Stimulated activated CD8-positive, alpha-beta memory T cell treated with anti-CD3 and anti-CD28 coated beads, Interleukin-7, amount 100 ng/mL, for 24 hours (primary cell): ENCODE data around the gene SPEM3.

Experiments used
- DNase-seq: peaks from one replicate; pipeline ENCODE4 v3.0.0-alpha.2; 2020; ENCODE audit warnings: low read depth

SPEM3 gene

DNA sequence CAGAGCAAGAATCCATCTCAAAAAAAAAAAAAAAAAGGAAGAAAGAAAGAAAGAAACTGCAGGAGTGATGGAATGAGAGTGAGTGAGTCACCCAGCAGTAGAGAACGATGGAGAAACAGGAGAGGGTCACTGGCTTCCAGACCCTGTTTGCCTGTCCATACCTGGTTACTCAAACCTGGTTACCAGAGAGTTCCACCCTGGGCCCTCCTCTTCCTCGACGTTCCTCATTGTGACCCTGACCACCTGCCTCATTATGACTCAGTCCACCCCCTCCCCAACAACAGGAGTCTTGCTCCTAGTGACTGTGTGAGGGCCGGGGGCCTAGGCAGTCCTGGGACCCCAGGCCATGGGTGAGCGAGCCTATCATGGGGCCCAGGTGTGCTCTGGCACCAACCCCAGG is at the start of gene SPEM3:
Gene SPEM3 (plus strand): TSS at position 301 of the 400 bp plus-strand sequence. CDS start 46 bp downstream, at position 347.
- DNase-seq, result no peak

GRCh38 chr17:7379134-7379533 is 49.5 kb upstream of the SPEM3 start:
- DNase-seq, result no peak

DNA sequence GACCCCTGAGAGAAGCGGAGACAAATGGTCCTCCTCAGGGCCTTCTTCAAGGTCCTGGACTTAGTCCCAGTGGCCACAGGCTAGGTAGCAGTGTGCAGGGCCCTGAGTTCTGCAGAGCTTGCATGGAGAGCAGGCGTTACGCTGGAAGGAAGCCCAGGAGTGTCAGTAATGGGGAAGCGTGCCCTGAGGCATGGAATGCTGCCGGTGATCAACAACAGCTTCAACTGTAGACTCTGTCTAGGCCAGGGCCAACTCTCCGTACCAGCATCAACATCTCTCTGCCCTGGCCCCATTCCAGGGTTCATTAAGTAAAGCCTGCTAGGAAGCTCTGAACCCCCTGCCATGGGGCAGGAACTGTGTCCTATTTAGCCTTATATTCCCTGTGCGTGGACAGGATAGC is 48.3 kb upstream of the SPEM3 start:
- DNase-seq, result no peak

- DNase-seq, result no peak
Observed at GRCh38 chr17:7380855-7381683, 47.6 kb upstream of the SPEM3 start, which contains the start of gene TNK1. TNK1 (plus strand) TSS chr17:7381089; CDS start chr17:7382927, 1,838 bp downstream.

- no peak for DNase-seq
Observed at GRCh38 chr17:7382901-7383300, 45.8 kb upstream of the SPEM3 start.

DNA sequence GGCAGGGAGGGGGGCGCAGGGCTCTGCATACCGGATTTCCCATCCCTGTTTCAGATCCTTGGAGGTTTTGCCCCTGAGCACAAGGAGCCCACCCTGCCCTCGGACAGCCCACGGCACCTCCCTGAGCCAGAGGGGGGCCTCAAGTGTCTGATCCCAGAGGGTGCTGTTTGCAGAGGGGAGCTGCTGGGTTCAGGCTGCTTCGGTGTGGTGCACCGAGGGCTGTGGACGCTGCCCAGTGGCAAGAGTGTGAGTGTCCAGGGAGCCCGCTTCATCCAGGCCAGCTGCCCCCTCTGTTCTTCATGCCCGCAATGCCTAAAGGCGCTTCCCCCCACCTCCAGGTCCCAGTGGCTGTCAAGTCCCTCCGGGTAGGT is 45.3 kb upstream of the SPEM3 start:
- no peak for DNase-seq

GRCh38 chr17:7383742-7384488 is 44.7 kb upstream of the SPEM3 start:
- peak; percentile 36 for DNase-seq

DNA sequence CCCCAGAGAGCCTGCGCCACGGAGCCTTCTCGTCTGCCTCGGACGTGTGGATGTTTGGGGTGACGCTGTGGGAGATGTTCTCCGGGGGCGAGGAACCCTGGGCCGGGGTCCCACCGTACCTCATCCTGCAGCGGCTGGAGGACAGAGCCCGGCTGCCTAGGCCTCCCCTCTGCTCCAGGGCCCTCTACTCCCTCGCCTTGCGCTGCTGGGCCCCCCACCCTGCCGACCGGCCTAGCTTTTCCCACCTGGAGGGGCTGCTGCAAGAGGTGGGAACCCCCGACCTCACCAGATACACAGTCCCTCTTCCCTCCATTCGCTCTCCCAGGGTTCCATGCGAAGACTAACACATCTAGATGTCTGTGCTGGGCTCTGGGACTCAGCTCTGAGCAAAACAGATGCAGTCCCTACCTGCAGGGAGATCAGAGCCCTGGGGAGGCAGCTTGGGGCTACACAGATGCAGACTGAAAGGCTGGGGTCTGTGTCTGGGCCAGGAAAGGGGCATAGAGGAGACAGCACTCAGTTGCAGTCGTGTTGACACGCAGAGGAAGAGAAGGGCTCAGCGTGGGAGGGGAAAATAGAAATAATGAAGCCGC is 44.1 kb upstream of the SPEM3 start:
- no peak for DNase-seq

- no peak for DNase-seq
Observed at GRCh38 chr17:7388856-7389255, 39.8 kb upstream of the SPEM3 start.

DNA sequence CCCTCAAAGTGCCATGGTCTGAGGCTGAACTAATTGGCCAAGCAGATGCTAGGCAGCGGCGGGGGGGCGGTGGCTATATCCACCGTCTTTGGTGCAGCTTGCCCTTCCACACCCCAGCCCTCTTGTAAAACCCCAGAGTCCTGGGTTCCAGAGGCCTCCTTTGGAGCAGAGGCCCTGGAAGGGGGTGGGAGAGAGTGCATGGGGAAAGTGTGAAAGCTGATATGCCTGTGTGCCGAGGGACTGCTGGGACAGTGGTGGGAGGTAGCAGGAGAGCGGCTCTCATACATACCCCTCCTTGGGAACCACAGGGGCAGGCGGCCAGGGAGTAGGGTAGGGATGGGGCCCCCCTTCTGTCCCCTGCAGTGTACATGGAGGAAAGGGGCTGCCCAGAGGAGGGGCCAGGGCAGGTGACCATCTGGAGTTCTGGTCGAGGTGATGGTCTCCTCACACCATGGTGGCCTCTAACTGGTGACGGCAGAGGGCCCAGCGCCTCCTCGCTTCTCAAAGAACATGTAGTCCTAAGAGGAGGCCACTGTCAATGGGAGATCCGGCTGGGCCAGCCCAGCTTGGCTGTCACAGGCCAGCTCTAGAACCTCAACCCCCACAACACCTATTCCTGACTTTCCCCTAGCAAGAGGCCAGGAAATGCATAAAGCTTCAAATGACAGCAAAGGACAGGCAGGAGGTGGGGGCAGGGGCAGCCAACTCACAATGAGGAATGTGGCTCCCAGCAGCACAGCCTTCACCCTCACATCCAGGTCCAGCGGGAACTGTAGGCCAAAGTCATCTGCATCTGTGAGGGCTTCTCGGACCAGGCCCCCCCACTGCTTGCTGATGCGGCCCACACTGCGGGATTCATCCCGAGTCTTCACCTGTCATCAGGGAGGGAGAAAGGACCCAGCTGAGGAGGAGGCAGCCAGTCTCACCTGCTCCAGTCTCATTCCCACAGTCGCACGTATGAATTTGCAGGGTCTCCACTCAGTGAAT is 38.4 kb upstream of the SPEM3 start:
- no peak for DNase-seq

- no peak for DNase-seq
Observed at GRCh38 chr17:7391307-7391706, 37.4 kb upstream of the SPEM3 start.

GRCh38 chr17:7392696-7393612 is 35.7 kb upstream of the SPEM3 start:
- DNase-seq, result no peak

- DNase-seq, result peak; percentile 32
Observed at GRCh38 chr17:7393613-7394451, 34.8 kb upstream of the SPEM3 start.

DNA sequence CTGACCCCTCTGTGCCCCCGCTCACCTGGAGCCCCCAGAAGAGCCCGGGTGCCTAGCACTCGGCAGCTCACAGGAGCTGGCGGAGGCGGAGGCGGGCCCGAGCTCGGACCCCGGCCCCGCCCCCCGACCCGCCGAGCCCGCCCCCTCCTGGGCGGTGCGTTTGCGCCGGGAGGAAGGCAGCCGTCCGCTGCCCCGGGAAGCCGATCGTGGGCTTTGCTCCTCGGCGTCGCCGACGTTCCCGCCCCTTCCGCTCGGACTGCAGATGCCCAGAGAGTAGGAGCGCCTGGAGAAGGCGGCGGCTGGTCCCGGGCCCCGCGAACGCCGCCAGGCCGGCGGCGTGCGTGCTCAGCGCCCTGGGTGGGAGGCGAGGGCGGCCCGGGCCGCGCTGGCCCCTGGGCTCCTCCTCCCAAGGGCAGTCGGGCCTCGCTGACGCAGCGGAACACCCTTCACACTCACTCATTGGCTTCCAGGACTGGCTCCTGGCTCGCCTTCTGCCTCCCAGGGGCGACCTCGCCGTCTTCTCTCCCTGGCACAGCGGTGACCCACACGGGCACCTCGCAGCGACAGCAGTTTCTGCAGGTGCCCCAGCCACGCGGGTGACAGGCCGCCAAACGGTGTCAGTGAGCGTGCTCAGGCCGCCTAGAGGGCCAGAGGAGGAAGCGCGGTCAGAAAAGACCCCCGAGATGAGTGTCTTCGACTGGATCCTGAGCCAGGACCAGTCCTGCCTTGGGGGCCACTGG is 34.0 kb upstream of the SPEM3 start, which contains the start of gene PLSCR3:
Gene PLSCR3 (minus strand): TSS at position 74 of the 740 bp plus-strand sequence. CDS start 415 bp downstream, outside the sequence.
- DNase-seq, result peak; percentile 69

- DNase-seq, result no peak
Observed at GRCh38 chr17:7396147-7396546, 32.5 kb upstream of the SPEM3 start.

GRCh38 chr17:7398612-7399011 is 30.0 kb upstream of the SPEM3 start:
- no peak for DNase-seq

GRCh38 chr17:7403043-7403726 is 25.5 kb upstream of the SPEM3 start:
- DNase-seq, result no peak

DNA sequence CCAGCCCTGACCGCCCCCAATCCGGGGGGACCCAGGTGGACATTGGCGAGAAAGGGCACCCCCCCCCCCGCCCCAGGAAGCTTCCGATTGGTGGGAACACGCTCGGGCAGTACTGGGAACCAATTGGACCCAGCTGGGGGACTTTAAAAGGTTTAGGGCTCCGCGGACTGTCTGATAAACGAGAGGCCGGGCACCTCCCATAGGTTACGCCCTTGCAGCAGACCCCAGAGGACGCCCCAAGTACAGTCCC is 25.0 kb upstream of the SPEM3 start:
- DNase-seq, result no peak
